MM.1S (cell line): ENCODE results near the gene CDC34.

Experiments
- DNase-seq: peaks from one replicate; pipeline ENCODE4 v3.0.0-alpha.2; 2015
- H2AFZ ChIP-seq: fragments of 300-600 bp; sonication (generic); 2 replicates; pipeline ENCODE4 v1.6.0; 2016; ENCODE audit warnings: antibody characterized with exemption, low read length
- H3F3A ChIP-seq: fragments of 300-600 bp; sonication (generic); 2 replicates; pipeline ENCODE4 v1.6.1; 2016; ENCODE audit warnings: mild to moderate bottlenecking, antibody characterized with exemption, low read length, moderate library complexity, mixed read lengths; ENCODE audit not compliant: insufficient read depth
- H3K27ac ChIP-seq: fragments of 300-600 bp; sonication (generic); 2 replicates; pipeline ENCODE4 v1.5.1; 2016; ENCODE audit warnings: mild to moderate bottlenecking, low read length
- H3K27me3 ChIP-seq: fragments of 300-600 bp; sonication (generic); replicated peaks from 2 replicates; pipeline ENCODE4 v1.6.0; 2016; ENCODE audit warnings: low read length; ENCODE audit not compliant: insufficient read depth
- H3K36me3 ChIP-seq: fragments of 300-600 bp; sonication (generic); replicated peaks from 2 replicates; pipeline ENCODE4 v1.6.1; 2016; ENCODE audit warnings: mild to moderate bottlenecking, low read length, mixed read lengths; ENCODE audit not compliant: insufficient read depth
- H3K4me1 ChIP-seq: fragments of 300-600 bp; sonication (generic); 2 replicates; pipeline ENCODE4 v1.6.1; 2016; ENCODE audit warnings: low read length, mixed read lengths
- H3K4me2 ChIP-seq: fragments of 300-600 bp; sonication (generic); 2 replicates; pipeline ENCODE4 v1.6.0; 2016; ENCODE audit warnings: low read depth, low read length
- H3K4me3 ChIP-seq: fragments of 300-600 bp; sonication (generic); 2 replicates; pipeline ENCODE4 v1.5.1; 2016; ENCODE audit warnings: low read length, mixed read lengths
- H3K79me2 ChIP-seq: fragments of 300-600 bp; sonication (generic); 2 replicates; pipeline ENCODE4 v1.6.1; 2016; ENCODE audit warnings: mixed run types, low read length, mixed read lengths
- H3K9ac ChIP-seq: fragments of 300-600 bp; sonication (generic); 2 replicates; pipeline ENCODE4 v1.6.1; 2016; ENCODE audit warnings: low read length, mixed read lengths
- H3K9me2 ChIP-seq: fragments of 300-600 bp; sonication (generic); replicated peaks from 2 replicates; pipeline ENCODE4 v1.6.1; 2016; ENCODE audit warnings: mild to moderate bottlenecking, low read length, mixed read lengths; ENCODE audit not compliant: insufficient read depth
- H3K9me3 ChIP-seq: fragments of 300-600 bp; sonication (generic); replicated peaks from 2 replicates; pipeline ENCODE4 v1.6.1; 2016; ENCODE audit warnings: mild to moderate bottlenecking, low read length, mixed read lengths; ENCODE audit not compliant: insufficient read depth
- H4K20me1 ChIP-seq: fragments of 300-600 bp; sonication (generic); 2 replicates; pipeline ENCODE4 v1.6.1; 2016; ENCODE audit warnings: mild to moderate bottlenecking, low read length, moderate library complexity, mixed read lengths; ENCODE audit not compliant: insufficient read depth
- EZH2 ChIP-seq: fragments of 300-600 bp; sonication (generic); optimal IDR thresholded peaks from 2 replicates; pipeline ENCODE3; 2017; ENCODE audit warnings: low read depth, mild to moderate bottlenecking, antibody characterized with exemption, low read length, mixed read lengths
- EZH2phosphoT487 ChIP-seq: fragments of 300-600 bp; sonication (generic); IDR thresholded peaks from 2 replicates; pipeline ENCODE4 v1.6.1; 2018; ENCODE audit warnings: antibody characterized with exemption, low read length
- TF ChIP-seq, protein P1 (sequence below): fragments of 300-600 bp; sonication (generic); IDR thresholded peaks from 2 replicates; pipeline ENCODE4 v1.5.1; 2016; ENCODE audit warnings: antibody characterized with exemption, low read length, mixed read lengths

CDC34 gene

DNA sequence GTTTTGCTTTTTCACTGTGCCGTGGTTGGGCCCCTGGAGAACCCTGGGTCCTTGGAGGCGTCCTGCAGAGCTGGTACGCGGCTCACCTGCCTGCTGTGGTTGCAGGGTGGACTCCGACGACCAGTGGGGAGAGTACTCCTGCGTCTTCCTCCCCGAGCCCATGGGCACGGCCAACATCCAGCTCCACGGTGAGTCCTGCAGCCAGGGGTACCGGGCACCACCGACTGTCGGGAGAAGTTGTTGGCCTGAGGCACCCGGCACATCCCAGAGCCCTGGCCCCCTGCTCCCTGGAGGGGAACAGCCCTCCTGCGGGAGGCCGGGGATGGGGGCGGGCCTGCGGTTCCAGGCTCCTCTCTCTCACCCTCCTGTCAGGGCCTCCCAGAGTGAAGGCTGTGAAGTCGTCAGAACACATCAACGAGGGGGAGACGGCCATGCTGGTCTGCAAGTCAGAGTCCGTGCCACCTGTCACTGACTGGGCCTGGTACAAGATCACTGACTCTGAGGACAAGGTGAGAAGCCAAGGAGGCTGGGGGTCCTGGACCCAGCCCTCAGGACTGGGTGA lies 48.8 kb downstream of the CDC34 start:
- TF ChIP-seq EZH2phosphoT487 (no peak), EZH2 (no peak)
- TF ChIP-seq, protein P1, sequence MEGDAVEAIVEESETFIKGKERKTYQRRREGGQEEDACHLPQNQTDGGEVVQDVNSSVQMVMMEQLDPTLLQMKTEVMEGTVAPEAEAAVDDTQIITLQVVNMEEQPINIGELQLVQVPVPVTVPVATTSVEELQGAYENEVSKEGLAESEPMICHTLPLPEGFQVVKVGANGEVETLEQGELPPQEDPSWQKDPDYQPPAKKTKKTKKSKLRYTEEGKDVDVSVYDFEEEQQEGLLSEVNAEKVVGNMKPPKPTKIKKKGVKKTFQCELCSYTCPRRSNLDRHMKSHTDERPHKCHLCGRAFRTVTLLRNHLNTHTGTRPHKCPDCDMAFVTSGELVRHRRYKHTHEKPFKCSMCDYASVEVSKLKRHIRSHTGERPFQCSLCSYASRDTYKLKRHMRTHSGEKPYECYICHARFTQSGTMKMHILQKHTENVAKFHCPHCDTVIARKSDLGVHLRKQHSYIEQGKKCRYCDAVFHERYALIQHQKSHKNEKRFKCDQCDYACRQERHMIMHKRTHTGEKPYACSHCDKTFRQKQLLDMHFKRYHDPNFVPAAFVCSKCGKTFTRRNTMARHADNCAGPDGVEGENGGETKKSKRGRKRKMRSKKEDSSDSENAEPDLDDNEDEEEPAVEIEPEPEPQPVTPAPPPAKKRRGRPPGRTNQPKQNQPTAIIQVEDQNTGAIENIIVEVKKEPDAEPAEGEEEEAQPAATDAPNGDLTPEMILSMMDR, result no peak
- H3K4me3 ChIP-seq, result no peak overlapping the region
- peaks cover 4% of the 10 kb centered on the region; the same call in 1 of the 2 replicates for H3K36me3 ChIP-seq
- no peaks in the 10 kb centered on the region for H3K4me1 ChIP-seq
- no peaks in the 10 kb centered on the region for H3K27me3 ChIP-seq
- peaks cover 19% of the 10 kb centered on the region for H4K20me1 ChIP-seq
- no peaks in the 10 kb centered on the region for H3K9me2 ChIP-seq
- no peak overlapping the region for H3K27ac ChIP-seq
- H3F3A ChIP-seq, result no peaks in the 10 kb centered on the region
- DNase-seq, result no peak
- no peak overlapping the region for H2AFZ ChIP-seq
- peaks cover 51% of the 10 kb centered on the region for H3K79me2 ChIP-seq
- H3K9me3 ChIP-seq, result no peaks in the 10 kb centered on the region
- no peak overlapping the region for H3K4me2 ChIP-seq
- no peak overlapping the region for H3K9ac ChIP-seq

DNA sequence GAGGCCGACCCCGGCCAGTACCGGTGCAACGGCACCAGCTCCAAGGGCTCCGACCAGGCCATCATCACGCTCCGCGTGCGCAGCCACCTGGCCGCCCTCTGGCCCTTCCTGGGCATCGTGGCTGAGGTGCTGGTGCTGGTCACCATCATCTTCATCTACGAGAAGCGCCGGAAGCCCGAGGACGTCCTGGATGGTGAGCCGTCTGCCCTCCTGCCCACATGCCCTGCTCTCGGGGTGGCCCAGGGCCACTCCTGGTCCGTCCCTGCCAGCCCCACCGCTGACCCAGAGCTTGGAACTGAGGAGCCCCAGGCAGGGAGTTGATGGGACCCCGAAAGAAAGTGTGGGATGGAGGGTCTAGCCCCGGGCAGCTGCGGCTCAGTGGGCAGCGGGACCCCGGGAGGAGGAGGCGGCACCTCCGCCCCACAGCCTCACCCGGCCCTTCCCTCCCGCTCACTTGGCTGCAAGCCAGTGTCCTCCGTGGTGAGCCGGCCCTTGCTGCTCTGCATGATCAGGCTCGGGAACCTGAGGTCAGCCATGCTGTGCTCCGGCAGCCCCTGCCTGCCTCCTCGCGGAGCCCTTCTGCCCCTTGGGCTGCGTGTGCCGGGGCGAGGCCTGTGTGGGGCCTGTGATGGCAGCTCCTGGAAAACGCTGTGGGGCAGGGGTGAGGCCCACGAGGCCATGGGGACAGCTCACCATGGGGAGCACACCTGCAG lies 50.0 kb downstream of the CDC34 start:
- peaks cover 40% of the 10 kb centered on the region for H3K79me2 ChIP-seq
- no peaks in the 10 kb centered on the region for H3K9me2 ChIP-seq
- no peak overlapping the region for H3K27ac ChIP-seq
- H2AFZ ChIP-seq, result no peak overlapping the region
- no peak overlapping the region for H3K4me3 ChIP-seq
- no peak for DNase-seq
- no peaks in the 10 kb centered on the region for H3K4me1 ChIP-seq
- no peaks in the 10 kb centered on the region for H3K9me3 ChIP-seq
- H3K9ac ChIP-seq, result no peak overlapping the region
- no peak overlapping the region for H3K4me2 ChIP-seq
- TF ChIP-seq EZH2phosphoT487 (no peak), EZH2 (no peak)
- TF ChIP-seq, protein P1, result no peak
- peaks cover 4% of the 10 kb centered on the region; the same call in 1 of the 2 replicates for H3K36me3 ChIP-seq
- H3F3A ChIP-seq, result no peaks in the 10 kb centered on the region
- peaks cover 4% of the 10 kb centered on the region; the same call in 1 of the 2 replicates for H3K27me3 ChIP-seq
- H4K20me1 ChIP-seq, result peaks cover 12% of the 10 kb centered on the region

DNA sequence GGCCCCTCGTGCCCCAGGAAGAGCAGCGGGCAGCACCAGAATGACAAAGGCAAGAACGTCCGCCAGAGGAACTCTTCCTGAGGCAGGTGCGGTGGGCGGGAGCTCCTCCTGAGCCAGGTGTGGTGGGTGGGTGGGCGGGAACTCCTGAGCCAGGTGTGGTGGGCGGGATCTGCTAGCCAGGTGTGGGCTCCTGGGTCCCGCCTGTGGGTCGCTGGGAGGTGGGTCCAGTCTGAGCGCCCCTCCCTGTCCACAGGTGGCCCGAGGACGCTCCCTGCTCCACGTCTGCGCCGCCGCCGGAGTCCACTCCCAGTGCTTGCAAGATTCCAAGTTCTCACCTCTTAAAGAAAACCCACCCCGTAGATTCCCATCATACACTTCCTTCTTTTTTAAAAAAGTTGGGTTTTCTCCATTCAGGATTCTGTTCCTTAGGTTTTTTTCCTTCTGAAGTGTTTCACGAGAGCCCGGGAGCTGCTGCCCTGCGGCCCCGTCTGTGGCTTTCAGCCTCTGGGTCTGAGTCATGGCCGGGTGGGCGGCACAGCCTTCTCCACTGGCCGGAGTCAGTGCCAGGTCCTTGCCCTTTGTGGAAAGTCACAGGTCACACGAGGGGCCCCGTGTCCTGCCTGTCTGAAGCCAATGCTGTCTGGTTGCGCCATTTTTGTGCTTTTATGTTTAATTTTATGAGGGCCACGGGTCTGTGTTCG lies 51.1 kb downstream of the CDC34 start:
- peaks cover 29% of the 10 kb centered on the region for H3K79me2 ChIP-seq
- 0 out of 2 replicates have a peak, but pooled peaks cover 4% of the 10 kb centered on the region for H3K36me3 ChIP-seq
- no peak overlapping the region for H3K4me3 ChIP-seq
- H3K9me2 ChIP-seq, result no peaks in the 10 kb centered on the region
- H3K9ac ChIP-seq, result no peak overlapping the region
- no peaks in the 10 kb centered on the region for H3K4me1 ChIP-seq
- peaks cover 9% of the 10 kb centered on the region; the same call in 1 of the 2 replicates for H3K27me3 ChIP-seq
- H3K4me2 ChIP-seq, result no peak overlapping the region
- DNase-seq, result no peak
- no peaks in the 10 kb centered on the region for H3K9me3 ChIP-seq
- H4K20me1 ChIP-seq, result peaks cover 7% of the 10 kb centered on the region
- H3F3A ChIP-seq, result no peaks in the 10 kb centered on the region
- TF ChIP-seq, protein P1, result no peak
- TF ChIP-seq EZH2phosphoT487 (no peak), EZH2 (no peak)
- no peak overlapping the region for H3K27ac ChIP-seq
- no peak overlapping the region for H2AFZ ChIP-seq
